Fibroblast of skin of right quadriceps (primary cell): ENCODE measurements around the gene MAML1.

Experiments
- DNase-seq: peaks from one replicate; pipeline ENCODE4 v3.0.0-alpha.2; 2013

MAML1 gene

GRCh38 chr5:179806250-179807048 is 73.8 kb downstream of the MAML1 start, which contains the start of gene MGAT4B:
MGAT4B (minus strand) TSS chr5:179806866; CDS start chr5:179806583, 283 bp downstream.
- peak; percentile 74 for DNase-seq

DNA sequence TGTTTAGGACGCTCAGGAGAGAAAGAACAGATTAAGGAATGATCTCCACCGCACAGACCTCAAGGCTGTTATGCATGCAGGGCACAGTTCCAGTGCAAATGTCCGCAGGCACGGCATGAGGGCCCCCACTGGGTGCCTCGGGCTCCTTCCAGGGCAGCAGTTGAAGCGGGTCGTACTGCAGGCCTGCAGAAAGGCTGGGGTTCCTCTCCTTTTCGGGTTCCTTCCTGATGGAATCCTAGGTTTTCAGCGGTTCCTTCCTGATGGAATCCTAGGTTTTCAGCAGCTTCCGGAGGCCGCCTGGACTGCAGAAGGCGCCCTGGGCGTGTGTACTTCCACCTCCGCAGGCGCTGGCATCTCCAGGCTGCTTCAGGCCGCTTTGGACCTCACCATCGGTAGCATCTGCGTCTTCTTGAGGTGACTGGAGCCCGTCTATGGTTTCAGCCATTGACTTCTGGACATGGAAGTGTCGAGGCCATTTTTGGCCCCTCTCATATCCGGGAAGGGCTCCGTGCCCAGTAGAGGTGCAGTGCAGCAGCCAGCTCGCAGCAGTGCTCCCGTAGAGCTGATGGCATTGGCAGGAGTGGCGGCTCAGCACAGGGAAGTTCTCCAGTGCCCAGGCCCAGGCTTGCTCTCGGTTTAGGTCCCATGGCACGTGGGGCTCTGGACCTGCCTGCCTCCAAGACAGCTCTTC is 79.7 kb downstream of the MAML1 start:
- no peak for DNase-seq

- DNase-seq = no peak
Measured at GRCh38 chr5:179812997-179813607, 80.5 kb downstream of the MAML1 start.

DNA sequence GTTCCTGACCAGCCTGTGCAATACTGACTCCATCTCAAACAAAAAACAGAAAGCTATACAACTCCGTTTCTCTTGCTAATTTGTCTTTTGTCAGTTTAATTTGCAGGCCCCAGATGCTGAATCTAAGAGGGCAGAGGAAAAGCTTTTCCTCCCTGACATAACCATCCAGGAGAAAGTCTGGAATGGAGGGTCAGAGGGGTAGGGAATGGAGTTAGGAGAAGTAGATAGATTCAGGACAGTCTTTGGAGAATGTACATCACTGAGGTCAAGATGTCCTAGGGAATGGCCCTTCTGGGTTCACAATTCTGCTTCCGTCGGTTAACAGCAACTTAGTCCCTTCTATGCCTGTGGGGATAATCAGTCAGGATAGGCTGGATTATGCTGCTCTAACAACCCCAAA is 81.5 kb downstream of the MAML1 start:
- DNase-seq = no peak

DNA sequence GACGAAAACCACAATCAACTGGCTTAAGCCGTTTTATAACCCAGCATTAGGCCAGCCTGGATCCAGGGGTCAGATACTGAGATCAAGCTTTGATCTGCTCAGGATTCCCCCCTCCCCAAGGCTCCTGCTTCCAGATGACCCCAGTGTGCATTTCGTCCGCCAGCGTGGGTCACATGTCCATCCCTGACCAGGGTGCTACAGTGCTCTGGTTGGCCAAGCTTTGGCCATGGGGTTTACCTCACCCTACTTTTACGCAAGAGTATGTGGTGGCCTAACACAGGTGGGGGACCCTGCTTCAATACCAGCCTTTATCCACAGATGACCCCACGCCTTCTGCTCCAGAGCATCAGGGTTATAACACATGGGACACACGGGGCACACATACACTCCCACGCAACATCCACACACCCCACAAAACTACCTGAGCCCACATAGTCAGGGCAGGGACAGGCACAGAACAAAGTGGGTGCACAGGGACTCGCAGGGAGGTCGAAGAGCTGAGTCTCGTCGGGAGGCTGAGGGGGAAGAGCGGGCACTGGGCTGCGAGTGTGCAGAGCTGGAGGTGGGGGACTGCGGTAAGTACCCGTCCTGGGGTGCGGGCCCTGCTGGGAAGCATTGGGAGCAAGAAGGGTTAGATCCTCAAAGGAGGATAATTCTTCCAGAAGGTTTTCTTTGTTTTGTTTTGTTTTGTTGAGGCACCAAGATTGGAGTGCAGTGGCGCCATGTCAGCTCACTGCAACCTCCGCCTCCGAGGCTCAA is 83.0 kb downstream of the MAML1 start:
- no peak for DNase-seq

GRCh38 chr5:179816401-179816795 is 83.8 kb downstream of the MAML1 start:
- DNase-seq = no peak

GRCh38 chr5:179816796-179817469 is 84.3 kb downstream of the MAML1 start:
- no peak for DNase-seq

DNA sequence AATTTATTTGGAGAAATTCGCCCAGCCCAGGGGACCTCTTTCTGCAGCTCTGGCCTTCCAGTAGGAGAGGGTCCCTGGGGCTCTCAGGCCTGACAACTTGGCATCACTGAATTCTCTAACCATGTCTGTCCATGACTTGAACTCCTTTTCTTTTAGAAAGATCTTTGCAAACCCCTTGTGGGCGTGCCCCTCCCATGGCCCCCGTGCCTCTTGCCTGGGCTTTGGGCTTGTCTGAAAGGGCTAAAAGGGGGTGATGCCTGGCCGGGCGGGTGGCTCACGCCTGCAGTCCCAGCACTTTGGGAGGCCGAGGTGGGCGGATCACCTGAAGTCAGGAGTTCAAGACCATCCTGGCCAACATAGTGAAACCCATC is 84.8 kb downstream of the MAML1 start:
- DNase-seq = no peak

GRCh38 chr5:179817890-179818745 is 85.5 kb downstream of the MAML1 start:
- DNase-seq = no peak

DNA sequence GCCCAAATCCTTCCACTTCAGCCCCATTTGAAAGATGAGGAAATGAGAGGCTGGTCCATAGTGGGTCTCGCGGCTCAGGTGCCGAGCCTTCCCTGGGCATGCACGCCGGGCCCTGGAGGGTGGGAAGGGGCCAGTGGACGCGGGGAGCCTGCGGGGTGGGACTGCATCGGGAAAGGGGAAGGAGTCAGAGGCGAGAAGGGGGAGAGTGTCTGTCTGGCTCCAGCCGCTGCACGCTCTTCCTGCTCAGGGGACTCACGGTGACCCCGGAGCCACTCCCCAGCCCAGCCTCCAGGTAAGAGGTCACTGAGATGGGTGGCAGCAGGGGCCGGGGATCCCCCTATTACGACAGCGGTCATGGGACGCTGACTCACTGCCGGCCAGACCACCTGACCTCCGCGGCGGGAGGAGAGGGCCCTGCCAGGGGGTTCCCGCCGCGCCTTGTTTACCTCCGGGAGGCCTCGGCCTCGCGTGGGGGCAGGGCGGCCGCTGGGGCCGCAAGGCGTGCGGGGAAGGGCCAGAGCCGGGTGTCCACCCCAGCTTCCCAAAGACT is 86.2 kb downstream of the MAML1 start:
- DNase-seq = peak; percentile 85

GRCh38 chr5:179819296-179820126 is 86.9 kb downstream of the MAML1 start:
- peak; percentile 44 for DNase-seq

DNA sequence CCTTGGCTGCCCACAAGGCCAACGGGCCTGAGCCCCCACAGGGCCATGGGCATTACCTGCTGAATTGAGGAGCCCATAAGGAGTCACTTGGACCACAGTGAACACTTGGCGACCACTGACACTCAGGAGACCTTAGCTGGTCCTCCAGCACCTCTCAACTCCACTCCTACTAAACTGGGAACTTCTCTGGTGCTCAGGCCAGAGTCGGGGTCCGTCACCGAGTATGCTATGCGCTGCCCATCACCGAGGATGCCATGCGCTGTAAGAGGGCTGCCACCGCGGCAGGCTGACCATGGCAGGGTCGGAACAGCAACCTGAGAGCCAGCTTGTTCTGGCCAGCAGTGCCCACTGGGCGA is 87.5 kb downstream of the MAML1 start:
- no peak for DNase-seq

- DNase-seq = peak; percentile 78
Measured at GRCh38 chr5:179820483-179821297, 88.1 kb downstream of the MAML1 start, which contains the start of gene SQSTM1. SQSTM1 (plus strand) TSS chr5:179820905; CDS start chr5:179820937, 32 bp downstream.

GRCh38 chr5:179821298-179822058 is 88.9 kb downstream of the MAML1 start:
- DNase-seq = peak; percentile 88

DNA sequence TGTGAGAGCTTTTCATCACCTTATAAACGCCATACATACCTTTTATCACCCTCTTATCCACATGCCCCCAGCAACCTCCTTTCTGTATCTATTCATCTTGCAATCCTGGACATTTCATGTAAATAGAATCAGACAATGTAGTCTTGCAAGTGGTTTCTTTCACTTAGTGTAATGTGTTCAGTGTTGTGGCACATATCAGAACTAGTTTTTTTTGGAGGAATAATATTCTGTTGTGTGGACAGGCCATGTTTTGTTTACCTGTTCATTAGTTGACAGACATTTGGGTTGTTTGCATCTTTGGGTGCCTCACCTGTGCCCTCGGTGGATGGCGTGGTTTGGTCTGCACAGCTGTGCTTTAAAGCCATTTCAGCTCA is 89.4 kb downstream of the MAML1 start:
- no peak for DNase-seq

GRCh38 chr5:179822444-179822990 is 89.9 kb downstream of the MAML1 start:
- DNase-seq = no peak

GRCh38 chr5:179823937-179824744 is 91.5 kb downstream of the MAML1 start:
- DNase-seq = no peak
